T-helper 1 cell treated with Interleukin-12 subunit alpha and Interleukin-12 subunit beta and Interleukin-4 antibody, amounts not matched to agents 30 μg/mL and 1 μg/mL, for 36 hours (primary cell): ENCODE results near the gene ZMIZ1.

Source experiments
- H3K27ac Mint-ChIP-seq: one replicate; pipeline ENCODE4 v1.8.0; 2021; ENCODE audit warnings: mild to moderate bottlenecking, mixed read lengths
- H3K27me3 Mint-ChIP-seq: one replicate; pipeline ENCODE4 v1.8.0; 2021; ENCODE audit warnings: low read depth, mixed read lengths
- H3K36me3 Mint-ChIP-seq: one replicate; pipeline ENCODE4 v1.8.0; 2021; ENCODE audit warnings: low read depth, mixed read lengths
- H3K4me1 Mint-ChIP-seq: one replicate; pipeline ENCODE4 v1.8.0; 2021; ENCODE audit warnings: low read depth, mixed read lengths
- H3K4me3 Mint-ChIP-seq: one replicate; pipeline ENCODE4 v1.8.0; 2021; ENCODE audit warnings: mild to moderate bottlenecking, moderate library complexity, mixed read lengths
- H3K9me3 Mint-ChIP-seq: one replicate; pipeline ENCODE4 v1.8.0; 2021; ENCODE audit warnings: mixed read lengths

The ZMIZ1 gene

DNA sequence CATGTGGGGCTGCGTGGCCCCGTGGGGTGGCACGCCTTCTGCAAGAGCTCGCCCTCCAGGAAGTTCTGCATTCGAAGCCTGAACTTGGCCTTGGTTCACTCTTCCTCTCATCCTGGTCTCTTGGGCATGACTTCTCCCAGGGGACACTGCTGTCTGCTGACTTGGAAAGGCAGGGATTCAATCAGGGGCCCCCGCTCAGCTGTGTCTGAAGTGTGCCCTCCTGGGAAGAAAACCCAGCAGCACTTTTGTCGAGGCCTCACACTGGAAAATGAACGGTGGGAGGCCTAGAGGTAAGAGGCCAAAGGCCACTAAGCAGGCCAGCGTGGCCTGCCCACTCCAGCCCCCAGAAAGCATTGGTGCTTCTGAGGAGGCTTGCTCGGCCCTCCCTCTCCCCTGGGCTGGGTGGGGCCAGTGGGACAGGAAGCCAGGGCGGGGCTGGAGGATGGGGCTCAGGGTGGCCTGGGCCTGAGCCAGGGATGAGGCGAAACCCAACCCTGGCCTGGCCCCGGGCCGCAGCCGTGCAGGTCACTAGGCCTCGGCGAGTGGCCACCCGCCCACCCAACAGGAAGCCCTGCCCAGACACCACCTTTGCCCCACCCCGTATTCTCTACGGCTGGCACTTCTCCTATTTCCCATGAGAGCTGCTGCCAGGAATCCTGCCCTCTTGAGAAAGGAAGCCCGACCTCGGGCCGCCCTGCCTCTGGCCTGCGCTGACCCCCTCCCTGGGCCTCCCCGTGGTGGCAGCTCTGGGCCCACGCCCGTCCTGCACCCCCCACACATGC is 81.1 kb downstream of the ZMIZ1 start:
- Mint-ChIP-seq H3K4me1 (peaks cover 35% of the 10 kb centered on the region), H3K4me3 (peak overlapping the region; percentile 34), H3K27me3 (no peaks in the 10 kb centered on the region), H3K27ac (peak overlapping the region; percentile 78), H3K36me3 (peaks cover 2% of the 10 kb centered on the region), H3K9me3 (no peaks in the 10 kb centered on the region)

DNA sequence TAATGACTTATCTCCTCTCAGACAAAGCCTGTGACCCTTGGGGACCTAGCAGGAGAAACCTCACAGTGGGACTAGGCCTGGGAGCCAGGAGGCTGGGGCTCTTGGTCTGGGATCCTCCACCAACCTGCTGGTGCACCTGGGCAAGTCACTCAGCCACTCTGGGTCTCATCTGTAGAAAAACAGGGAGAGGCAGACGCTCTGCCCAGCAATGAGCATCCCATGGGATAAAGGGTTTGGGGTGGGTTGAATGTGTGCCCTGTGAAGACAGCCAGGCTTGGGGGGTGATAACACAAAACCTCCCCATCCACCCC is 81.6 kb downstream of the ZMIZ1 start:
- H3K9me3 Mint-ChIP-seq: no peaks in the 10 kb centered on the region
- H3K27ac Mint-ChIP-seq: peak overlapping the region; percentile 78
- peak overlapping the region; percentile 26 for H3K4me3 Mint-ChIP-seq
- H3K4me1 Mint-ChIP-seq: peaks cover 30% of the 10 kb centered on the region
- no peaks in the 10 kb centered on the region for H3K27me3 Mint-ChIP-seq
- H3K36me3 Mint-ChIP-seq: no peaks in the 10 kb centered on the region

DNA sequence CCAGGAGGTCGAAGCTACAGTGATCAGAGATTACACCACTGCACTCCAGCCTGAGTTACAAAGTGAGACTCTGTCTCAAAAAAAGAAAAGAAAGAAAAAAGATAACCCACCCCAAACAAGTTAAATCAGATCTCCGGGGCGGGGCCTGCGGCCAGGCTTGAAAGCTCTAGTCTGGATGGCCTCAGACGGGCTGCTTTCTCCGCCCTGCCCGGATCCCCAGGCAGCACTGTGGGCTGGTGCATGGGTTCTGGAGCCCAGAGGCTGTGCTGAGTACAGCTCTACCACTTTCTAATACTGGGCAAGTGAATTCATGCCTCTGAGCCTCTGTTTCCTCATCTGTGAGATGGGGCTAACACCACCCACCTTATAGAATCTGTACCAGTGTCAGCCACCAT is 83.7 kb downstream of the ZMIZ1 start:
- Mint-ChIP-seq H3K4me3 (no peak overlapping the region), H3K4me1 (peaks cover 18% of the 10 kb centered on the region), H3K36me3 (no peaks in the 10 kb centered on the region), H3K27me3 (no peaks in the 10 kb centered on the region), H3K9me3 (no peaks in the 10 kb centered on the region), H3K27ac (peak overlapping the region; percentile 20)

DNA sequence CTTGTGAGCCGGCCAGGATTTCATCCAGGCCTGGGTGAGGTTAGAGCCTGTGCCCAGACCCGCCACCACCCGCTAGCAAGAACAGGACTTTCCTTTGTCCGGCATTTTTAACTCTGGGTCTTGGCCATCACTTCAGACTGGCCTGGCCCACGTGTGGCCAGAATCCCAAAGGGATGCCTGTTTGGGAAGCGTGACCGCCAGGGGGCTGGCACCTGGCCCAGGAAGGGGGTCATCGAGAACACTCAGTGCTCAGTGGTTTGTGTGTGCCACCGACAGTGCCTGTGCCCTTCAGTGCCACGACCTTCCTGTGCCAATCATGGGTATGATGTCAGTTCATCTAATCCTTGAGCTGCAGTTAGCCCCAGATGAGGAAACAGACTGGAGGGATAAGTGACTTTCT is 85.0 kb downstream of the ZMIZ1 start:
- Mint-ChIP-seq H3K9me3 (no peaks in the 10 kb centered on the region), H3K4me3 (no peak overlapping the region), H3K27ac (no peak overlapping the region), H3K27me3 (no peaks in the 10 kb centered on the region), H3K4me1 (peaks cover 12% of the 10 kb centered on the region), H3K36me3 (no peaks in the 10 kb centered on the region)

DNA sequence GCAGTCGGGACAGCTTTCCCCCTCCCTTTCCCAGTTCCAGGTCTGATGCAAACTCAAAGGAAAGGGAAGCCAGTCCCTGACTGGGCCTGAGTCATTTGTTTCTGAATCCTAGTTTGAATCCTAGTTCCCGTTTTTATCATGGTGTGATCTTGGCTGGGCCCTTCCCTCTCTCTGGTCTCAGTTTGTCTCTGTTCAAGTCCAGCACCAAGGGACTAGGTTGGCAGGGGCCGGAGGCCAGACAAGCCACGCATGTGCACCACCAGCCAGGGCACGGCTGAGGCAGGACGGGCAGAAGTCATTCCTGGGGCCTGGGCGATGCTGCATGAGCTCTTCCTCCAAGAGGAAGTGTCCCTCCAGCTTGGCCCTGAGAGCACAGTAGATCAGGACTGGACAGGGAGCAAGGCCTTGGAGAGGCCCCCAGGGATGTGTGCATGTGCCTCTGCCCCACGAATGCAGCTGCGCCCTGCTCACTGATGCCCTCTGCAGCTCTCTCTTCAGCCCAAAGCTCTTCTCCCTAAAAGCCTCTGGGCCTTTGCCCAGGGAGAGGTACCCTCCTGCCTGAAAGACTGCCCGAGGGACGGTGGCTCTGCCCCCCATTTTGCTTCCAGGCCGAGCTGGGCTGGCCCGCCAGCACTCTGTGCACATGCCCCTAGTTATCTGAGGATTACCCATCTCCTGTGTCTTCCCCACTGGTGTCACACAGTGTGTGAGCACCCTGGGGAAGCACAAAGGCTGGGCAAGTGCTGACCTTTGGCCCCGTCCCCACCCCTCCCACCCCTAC is 86.7 kb downstream of the ZMIZ1 start:
- Mint-ChIP-seq H3K36me3 (no peaks in the 10 kb centered on the region), H3K4me3 (no peak overlapping the region), H3K9me3 (no peaks in the 10 kb centered on the region), H3K27ac (no peak overlapping the region), H3K4me1 (no peaks in the 10 kb centered on the region), H3K27me3 (no peaks in the 10 kb centered on the region)

DNA sequence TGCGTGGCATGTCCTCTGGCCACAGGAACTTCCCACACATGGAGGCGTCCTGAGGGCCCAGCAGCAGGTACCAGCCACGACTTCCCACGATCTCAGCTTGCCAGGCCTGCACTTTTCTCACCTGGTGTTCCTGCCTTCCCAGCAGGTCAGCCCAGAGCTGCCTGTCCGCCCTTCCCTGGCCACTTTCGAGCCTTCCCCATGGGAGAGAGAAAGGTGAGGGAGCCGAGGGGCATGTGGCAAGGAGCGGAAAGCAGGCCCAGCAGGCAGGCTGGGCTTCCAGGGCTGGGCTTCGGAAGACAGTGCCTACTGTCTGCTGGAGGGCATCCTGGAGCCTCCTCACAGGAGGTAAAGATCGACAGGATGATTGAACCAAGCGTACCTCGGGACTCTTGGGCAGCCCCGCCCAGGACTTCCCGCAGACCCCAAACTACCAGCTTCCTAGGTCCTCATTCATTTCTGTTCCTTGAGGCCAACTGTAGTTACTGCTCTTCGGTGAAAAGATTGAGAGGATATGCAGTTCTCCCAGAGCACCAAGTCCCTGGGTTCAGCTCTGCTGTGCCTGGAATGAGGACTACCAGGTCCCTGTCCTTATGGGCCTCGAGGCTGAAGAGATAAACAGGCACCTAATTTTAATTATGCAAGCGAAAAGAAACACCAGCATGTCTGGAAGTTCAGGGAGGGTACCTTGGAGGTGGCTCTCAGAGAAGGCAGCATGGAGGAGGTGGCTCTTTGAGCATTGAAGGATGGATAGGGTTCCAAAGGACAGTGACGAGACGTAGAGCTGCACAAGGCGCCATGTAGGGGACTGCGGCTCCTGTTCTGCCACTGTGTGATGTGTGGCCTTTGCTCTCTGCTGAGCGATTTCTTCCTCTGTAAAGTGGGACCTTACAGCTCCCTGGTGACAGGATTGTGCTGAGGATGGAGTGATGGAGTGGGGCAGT is 87.8 kb downstream of the ZMIZ1 start:
- Mint-ChIP-seq H3K27ac (no peak overlapping the region), H3K4me1 (no peaks in the 10 kb centered on the region), H3K27me3 (no peaks in the 10 kb centered on the region)

DNA sequence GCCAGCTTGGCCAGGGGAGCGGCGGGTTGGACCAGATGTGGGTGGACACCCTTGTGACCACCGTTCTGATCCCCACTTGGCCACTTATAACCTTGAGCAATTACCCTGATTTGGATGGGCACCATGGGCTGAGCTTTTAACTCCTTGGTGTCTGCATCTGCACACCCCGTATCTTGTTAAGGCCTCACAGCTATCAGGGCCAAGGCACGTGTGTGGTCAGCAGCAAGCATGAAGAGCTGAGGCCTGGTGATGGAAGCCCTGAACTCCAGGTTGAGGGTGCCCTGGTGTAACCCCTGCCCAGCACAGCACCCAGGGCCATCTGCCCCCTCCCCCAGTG is 89.2 kb downstream of the ZMIZ1 start:
- Mint-ChIP-seq H3K4me1 (no peaks in the 10 kb centered on the region), H3K27ac (no peak overlapping the region), H3K36me3 (no peaks in the 10 kb centered on the region), H3K9me3 (no peaks in the 10 kb centered on the region), H3K27me3 (no peaks in the 10 kb centered on the region), H3K4me3 (no peak overlapping the region)

More for the DNA sequence above, 87.8 kb downstream of the ZMIZ1 start:
- Mint-ChIP-seq H3K36me3 (no peaks in the 10 kb centered on the region), H3K9me3 (no peaks in the 10 kb centered on the region), H3K4me3 (no peak overlapping the region)

DNA sequence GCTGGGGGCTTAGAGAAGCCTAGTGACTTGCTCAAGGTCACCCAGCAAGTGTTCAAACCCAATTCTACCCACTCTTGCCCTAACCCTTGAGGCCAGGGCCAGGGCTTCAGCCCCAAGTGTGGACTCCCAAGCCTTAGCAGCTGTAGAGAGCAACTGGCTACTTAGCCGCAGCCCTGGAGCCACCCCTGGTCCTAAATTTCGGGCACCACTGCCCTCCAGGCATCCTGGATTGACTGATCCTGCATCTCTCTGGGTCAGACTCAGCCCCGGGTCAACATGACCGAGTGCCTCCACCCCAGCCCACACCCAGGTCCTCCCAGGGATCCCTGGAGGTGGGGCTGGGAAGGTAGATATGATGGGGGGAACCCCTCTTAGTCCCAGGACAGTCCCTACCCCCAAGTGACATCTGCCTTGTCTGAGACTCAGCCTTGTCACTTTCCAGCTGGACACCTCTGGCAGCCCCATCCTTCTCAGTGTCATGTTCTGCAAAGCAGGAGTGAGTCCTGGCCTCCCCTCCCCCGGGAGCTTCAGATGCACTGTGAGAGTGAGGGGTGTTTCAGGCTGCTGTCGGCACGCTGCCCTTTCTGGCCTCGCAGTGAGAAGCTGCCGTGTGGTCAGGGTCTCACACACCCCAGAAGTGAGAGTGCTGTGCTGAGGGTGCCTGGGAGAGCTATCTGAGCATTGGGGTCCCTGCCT is 89.8 kb downstream of the ZMIZ1 start:
- Mint-ChIP-seq H3K9me3 (no peaks in the 10 kb centered on the region), H3K4me3 (no peak overlapping the region), H3K36me3 (no peaks in the 10 kb centered on the region), H3K27ac (no peak overlapping the region), H3K4me1 (no peaks in the 10 kb centered on the region), H3K27me3 (no peaks in the 10 kb centered on the region)

GRCh38 chr10:79159141-79159651 is 90.4 kb downstream of the ZMIZ1 start:
- Mint-ChIP-seq H3K4me3 (no peak overlapping the region), H3K9me3 (no peaks in the 10 kb centered on the region), H3K4me1 (no peaks in the 10 kb centered on the region), H3K27me3 (no peaks in the 10 kb centered on the region), H3K36me3 (no peaks in the 10 kb centered on the region), H3K27ac (no peak overlapping the region)

DNA sequence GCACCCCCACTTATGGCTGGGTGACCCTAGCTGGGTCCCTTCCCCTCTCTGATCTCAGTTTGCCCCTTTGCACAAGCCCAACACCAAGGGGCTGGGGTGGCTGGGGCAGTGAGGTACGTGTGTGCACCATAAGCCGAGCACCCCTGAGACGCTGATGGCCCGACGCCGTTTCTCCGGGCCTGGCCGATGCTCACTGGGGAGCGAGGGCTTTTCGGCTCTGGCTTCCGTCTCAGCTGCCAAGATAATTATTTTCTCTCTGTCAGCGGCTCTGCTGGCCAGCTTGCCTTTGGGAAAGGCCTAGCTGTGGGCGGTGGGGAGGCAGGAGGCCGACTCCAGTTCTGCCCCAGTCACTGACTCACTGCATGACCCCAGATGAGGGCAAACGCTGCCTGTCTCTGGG is 91.0 kb downstream of the ZMIZ1 start:
- Mint-ChIP-seq H3K27ac (no peak overlapping the region), H3K4me3 (no peak overlapping the region)

DNA sequence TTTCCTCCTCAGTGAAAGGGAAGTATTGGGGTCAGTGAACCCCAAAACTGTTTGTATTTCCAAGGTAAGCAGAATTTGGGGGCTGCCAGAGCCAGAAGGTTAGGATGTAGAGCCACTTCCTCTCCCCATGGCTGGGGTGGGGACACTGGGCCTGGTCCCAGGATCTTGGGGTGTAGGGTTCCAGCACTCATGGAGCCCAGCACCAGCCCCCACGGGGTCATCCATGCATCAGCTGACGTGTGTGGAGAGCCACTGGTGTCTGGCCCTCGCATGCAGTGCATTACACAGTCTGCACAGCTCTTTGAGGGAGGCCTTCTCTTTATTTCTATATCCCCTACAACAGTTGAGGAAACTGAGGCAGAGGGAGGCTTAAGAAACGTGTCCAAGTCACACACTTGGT is 91.4 kb downstream of the ZMIZ1 start:
- H3K27me3 Mint-ChIP-seq: no peaks in the 10 kb centered on the region
- no peaks in the 10 kb centered on the region for H3K36me3 Mint-ChIP-seq
- no peak overlapping the region for H3K4me3 Mint-ChIP-seq
- no peaks in the 10 kb centered on the region for H3K4me1 Mint-ChIP-seq
- H3K9me3 Mint-ChIP-seq: no peaks in the 10 kb centered on the region
- no peak overlapping the region for H3K27ac Mint-ChIP-seq

More for the DNA sequence above, 91.0 kb downstream of the ZMIZ1 start:
- H3K27me3 Mint-ChIP-seq: no peaks in the 10 kb centered on the region
- no peaks in the 10 kb centered on the region for H3K9me3 Mint-ChIP-seq
- no peaks in the 10 kb centered on the region for H3K36me3 Mint-ChIP-seq
- H3K4me1 Mint-ChIP-seq: no peaks in the 10 kb centered on the region

GRCh38 chr10:79161557-79161956 is 92.8 kb downstream of the ZMIZ1 start:
- no peak overlapping the region for H3K27ac Mint-ChIP-seq
- no peaks in the 10 kb centered on the region for H3K27me3 Mint-ChIP-seq
- no peaks in the 10 kb centered on the region for H3K4me1 Mint-ChIP-seq
- no peaks in the 10 kb centered on the region for H3K36me3 Mint-ChIP-seq
- no peaks in the 10 kb centered on the region for H3K9me3 Mint-ChIP-seq
- no peak overlapping the region for H3K4me3 Mint-ChIP-seq

- H3K4me3 Mint-ChIP-seq: no peak overlapping the region
- H3K4me1 Mint-ChIP-seq: no peaks in the 10 kb centered on the region
- H3K9me3 Mint-ChIP-seq: no peaks in the 10 kb centered on the region
- H3K27me3 Mint-ChIP-seq: no peaks in the 10 kb centered on the region
- no peak overlapping the region for H3K27ac Mint-ChIP-seq
- no peaks in the 10 kb centered on the region for H3K36me3 Mint-ChIP-seq
Measured at GRCh38 chr10:79162022-79162421, 93.3 kb downstream of the ZMIZ1 start.
